Keratinocyte (primary cell): ENCODE measurements around the gene SLAMF1. TPM values are rescaled to one million over a fixed set of nuclear protein-coding genes. Genes with fewer than 3 reads are reported as not detected.
"Not testable (repeated sequence)": the region's sequence is repeated elsewhere in the genome, so short reads cannot be mapped to it uniquely, and the experiment has no call there.

Source experiments
- DNase-seq: peaks from one replicate; pipeline ENCODE4 v3.0.0-alpha.2; 2011; ENCODE audit warnings: low read depth, missing footprints, low spot score
- FAIRE-seq: peaks from 2 replicates; lab custom pipeline; 2011; peaks lifted over from hg19 to GRCh38; lab: Jason Lieb, UNC
- H2AFZ ChIP-seq: 2 replicates; pipeline ENCODE4 v1.6.0; 2012; ENCODE audit warnings: low read length, control low read depth, inconsistent platforms; ENCODE audit not compliant: control insufficient read depth
- H3K27ac ChIP-seq: 2 replicates; pipeline ENCODE4 v1.5.1; 2011; ENCODE audit warnings: low read length; ENCODE audit not compliant: control insufficient read depth, insufficient read depth
- H3K27me3 ChIP-seq: 3 replicates; pipeline ENCODE4 v1.6.0; 2011; ENCODE audit warnings: low read length; ENCODE audit not compliant: control insufficient read depth, insufficient read depth; ENCODE audit errors: extremely low read depth
- H3K36me3 ChIP-seq, 2 experiments: 2 replicates in 1 of 2; 3 replicates in 1 of 2; pipeline ENCODE4 v1.5.1; 2011; ENCODE audit warnings: low read length in 2 of 2, mild to moderate bottlenecking in 1 of 2; ENCODE audit not compliant: control insufficient read depth in 2 of 2, insufficient read depth in 2 of 2; ENCODE audit errors: extremely low read depth in 1 of 2
- H3K4me1 ChIP-seq: 3 replicates; pipeline ENCODE4 v1.5.1; 2011; ENCODE audit warnings: low read length; ENCODE audit not compliant: control insufficient read depth, insufficient read depth; ENCODE audit errors: extremely low read depth
- H3K4me2 ChIP-seq: 3 replicates; pipeline ENCODE4 v1.6.0; 2011; ENCODE audit warnings: low read depth, low read length; ENCODE audit not compliant: control insufficient read depth, insufficient read depth; ENCODE audit errors: extremely low read depth
- H3K4me3 ChIP-seq, 3 experiments: fragments of 200-600 bp in 1 of 3; sonication (generic) in 1 of 3; 2 replicates in 2 of 3; 3 replicates in 1 of 3; pipeline ENCODE4 v1.5.1; 2011 to 2016; ENCODE audit warnings: low read length in 3 of 3, mild to moderate bottlenecking in 3 of 3, control low read depth in 2 of 3, inconsistent platforms in 1 of 3, low read depth in 1 of 3, mixed read lengths in 1 of 3, mixed run types in 1 of 3, moderate library complexity in 1 of 3; ENCODE audit not compliant: control insufficient read depth in 2 of 3, insufficient read depth in 2 of 3; ENCODE audit errors: extremely low read depth in 1 of 3
- H3K79me2 ChIP-seq: 2 replicates; pipeline ENCODE4 v1.6.0; 2012; ENCODE audit warnings: low read length; ENCODE audit not compliant: control insufficient read depth, insufficient read depth
- H3K9ac ChIP-seq: 3 replicates; pipeline ENCODE4 v1.6.0; 2011; ENCODE audit warnings: low read length; ENCODE audit not compliant: control insufficient read depth, insufficient read depth; ENCODE audit errors: extremely low read depth
- H3K9me1 ChIP-seq: 3 replicates; pipeline ENCODE4 v1.6.0; 2011; ENCODE audit warnings: low read length; ENCODE audit not compliant: control insufficient read depth, insufficient read depth; ENCODE audit errors: extremely low read depth
- H3K9me3 ChIP-seq: 2 replicates; pipeline ENCODE4 v1.5.1; 2012; ENCODE audit warnings: low read depth, low read length; ENCODE audit not compliant: control insufficient read depth
- H4K20me1 ChIP-seq: 3 replicates; pipeline ENCODE4 v1.6.0; 2011; ENCODE audit warnings: low read length; ENCODE audit not compliant: control insufficient read depth, insufficient read depth; ENCODE audit errors: extremely low read depth
- EZH2 ChIP-seq: IDR thresholded peaks from one replicate; pipeline ENCODE4 v1.6.1; 2012; ENCODE audit warnings: inconsistent platforms, mild to moderate bottlenecking, low read length, moderate library complexity
- dilution Hi-C: fragments of 300-500 bp; cut with MboI; formaldehyde crosslinking; loops from one replicate; pipeline ENCODE4 v1.7.0; 2020; ENCODE audit warnings: low sequenced_read_pairs; ENCODE audit not compliant: extremely low pct_ligation_motif_present
- polyA minus RNA-seq, 3 experiments: library from RNA; depleted of rRNA, polyadenylated mRNA; stranded (reverse); fragments of >200 nt; gene quantifications; 1 replicate in 1 of 3; 2 replicates in 1 of 3; 3 replicates in 1 of 3; pipeline ENCODE4 v1.2.3, GENCODE V29; 2011
- polyA plus RNA-seq, 5 experiments: library from polyadenylated mRNA; depleted of rRNA in 3 of 5; stranded (reverse) in 3 of 5; stranded (forward) in 1 of 5; unstranded in 1 of 5; fragments of >200 nt; gene quantifications; 1 replicate in 1 of 5; 2 replicates in 3 of 5; 3 replicates in 1 of 5; pipeline versions ENCODE4 v1.2.1 to v1.2.3, GENCODE V29; 2011 to 2012; ENCODE audit warnings: missing spikeins in 2 of 5, low read depth in 1 of 5, low replicate concordance in 1 of 5
- TF ChIP-seq, protein P1 (sequence below), 3 experiments: IDR thresholded peaks in 1 of 3; conservative IDR thresholded peaks in 1 of 3; optimal IDR thresholded peaks in 1 of 3; 2 replicates in 2 of 3; 3 replicates in 1 of 3; pipeline versions ENCODE3 to v1.5.1; 2011; ENCODE audit warnings: low read length in 3 of 3, mild to moderate bottlenecking in 3 of 3, moderate library complexity in 2 of 3, control low read depth in 1 of 3, inconsistent platforms in 1 of 3; ENCODE audit not compliant: insufficient read depth in 2 of 3; ENCODE audit errors: extremely low read depth in 1 of 3

Gene SLAMF1
- polyA plus RNA-seq (0.06 TPM in 1 of 3 replicates, not detected in the others), polyA minus RNA-seq (not detected in 3 replicates)
- polyA plus RNA-seq (2011; ENCODE audit: low read depth) = not detected
- polyA plus RNA-seq (2011; cell fraction: cytosol; rRNA removed) = not detected in 2 replicates
- polyA plus RNA-seq (2011; cell fraction: nucleus; rRNA removed) = not detected in 2 replicates
- polyA plus RNA-seq (2012; ENCODE audit: low replicate concordance) = not detected in 2 replicates
- not detected for polyA minus RNA-seq (2011; cell fraction: cytosol; rRNA and poly(A)+ RNA removed)
- polyA minus RNA-seq (2011; cell fraction: nucleus; rRNA and poly(A)+ RNA removed) = not detected in 2 replicates

DNA sequence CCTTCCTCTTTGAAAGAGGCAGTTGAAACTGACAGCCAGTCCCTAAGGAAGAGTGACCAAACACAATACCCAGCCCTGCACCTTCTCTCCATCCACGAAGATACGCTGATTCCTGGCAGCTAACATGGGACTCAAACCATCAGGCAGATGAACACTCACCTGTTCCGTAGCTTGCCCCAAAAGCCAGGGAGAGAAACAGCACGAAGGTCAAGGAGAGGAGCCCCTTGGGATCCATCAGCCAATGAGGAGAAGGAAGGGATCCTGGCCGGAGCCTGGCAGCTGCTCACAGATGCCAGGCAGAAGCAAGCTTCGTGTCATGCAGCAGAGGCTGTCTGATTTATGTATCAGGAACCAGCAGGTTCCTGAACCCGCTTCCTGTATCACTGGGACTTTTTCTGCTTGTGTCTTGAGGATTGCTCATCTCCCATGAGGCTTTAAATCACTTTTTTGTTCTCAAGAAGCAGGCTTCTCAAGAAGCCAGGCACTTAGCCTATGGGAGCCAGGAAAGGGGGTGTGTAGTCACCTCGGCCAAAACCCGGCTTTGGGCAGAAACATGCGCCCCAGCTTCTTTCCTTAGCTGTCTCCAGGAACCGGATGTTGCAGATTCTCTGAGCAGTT lies at the start of gene SLAMF1:
SLAMF1 (minus strand) TSS at position 334 of the 618 bp plus-strand sequence; CDS start at position 235, 99 bp downstream.
- no peaks in the 10 kb centered on the region for H3K4me1 ChIP-seq
- no peak for DNase-seq
- H3K79me2 ChIP-seq = no peaks in the 10 kb centered on the region
- H4K20me1 ChIP-seq = no peaks in the 10 kb centered on the region
- no peak within 1 kb of the TSS for H2AFZ ChIP-seq
- TF ChIP-seq EZH2 = no peak
- no peak within 1 kb of the TSS for H3K4me2 ChIP-seq
- H3K9me1 ChIP-seq = no peaks in the 10 kb centered on the region
- no peak within 1 kb of the TSS for H3K27ac ChIP-seq
- H3K9me3 ChIP-seq = no peaks in the 10 kb centered on the region
- H3K4me3 ChIP-seq = no peak within 1 kb of the TSS
- no peaks in the 10 kb centered on the region for H3K27me3 ChIP-seq
- FAIRE-seq = no peak
- dilution Hi-C loops = no loop called here
- no peak within 1 kb of the TSS for H3K9ac ChIP-seq
- H3K36me3 ChIP-seq = no peaks in the 10 kb centered on the region

DNA sequence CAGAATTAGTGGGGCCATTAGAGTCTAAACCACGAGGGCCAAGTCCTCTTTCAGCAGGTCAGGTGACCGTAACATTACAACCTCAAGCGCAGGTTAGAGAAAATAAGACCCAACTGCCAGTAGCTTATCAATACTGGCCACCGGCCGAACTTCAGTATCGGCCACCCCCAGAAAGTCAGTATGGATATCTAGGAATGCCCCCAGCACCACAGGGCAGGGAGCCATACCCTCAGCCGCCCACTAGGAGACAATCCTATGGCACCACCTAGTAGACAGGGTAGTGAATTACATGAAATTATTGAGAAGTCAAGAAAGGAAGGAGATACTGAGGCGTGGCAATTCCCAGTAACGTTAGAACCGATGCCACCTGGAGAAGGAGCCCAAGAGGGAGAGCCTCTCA lies 45.5 kb upstream of the SLAMF1 start:
- dilution Hi-C loops, FAIRE-seq, H4K20me1 ChIP-seq, H3K27ac ChIP-seq, H3K4me3 ChIP-seq, H3K4me2 ChIP-seq, H3K79me2 ChIP-seq, H3K36me3 ChIP-seq, H3K9me1 ChIP-seq, DNase-seq, H3K4me1 ChIP-seq, H3K9ac ChIP-seq, H2AFZ ChIP-seq, H3K27me3 ChIP-seq, H3K9me3 ChIP-seq: not testable (repeated sequence)
- TF ChIP-seq, protein P1, sequence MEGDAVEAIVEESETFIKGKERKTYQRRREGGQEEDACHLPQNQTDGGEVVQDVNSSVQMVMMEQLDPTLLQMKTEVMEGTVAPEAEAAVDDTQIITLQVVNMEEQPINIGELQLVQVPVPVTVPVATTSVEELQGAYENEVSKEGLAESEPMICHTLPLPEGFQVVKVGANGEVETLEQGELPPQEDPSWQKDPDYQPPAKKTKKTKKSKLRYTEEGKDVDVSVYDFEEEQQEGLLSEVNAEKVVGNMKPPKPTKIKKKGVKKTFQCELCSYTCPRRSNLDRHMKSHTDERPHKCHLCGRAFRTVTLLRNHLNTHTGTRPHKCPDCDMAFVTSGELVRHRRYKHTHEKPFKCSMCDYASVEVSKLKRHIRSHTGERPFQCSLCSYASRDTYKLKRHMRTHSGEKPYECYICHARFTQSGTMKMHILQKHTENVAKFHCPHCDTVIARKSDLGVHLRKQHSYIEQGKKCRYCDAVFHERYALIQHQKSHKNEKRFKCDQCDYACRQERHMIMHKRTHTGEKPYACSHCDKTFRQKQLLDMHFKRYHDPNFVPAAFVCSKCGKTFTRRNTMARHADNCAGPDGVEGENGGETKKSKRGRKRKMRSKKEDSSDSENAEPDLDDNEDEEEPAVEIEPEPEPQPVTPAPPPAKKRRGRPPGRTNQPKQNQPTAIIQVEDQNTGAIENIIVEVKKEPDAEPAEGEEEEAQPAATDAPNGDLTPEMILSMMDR (optimal IDR thresholded peaks at IDR 0.05 in 1 of 3, IDR thresholded peaks at IDR 0.05 in 1 of 3, conservative IDR thresholded peaks at IDR 0.05 in 1 of 3; ENCODE audit: extremely low read depth in 1 of 3, insufficient read depth in 2 of 3, low read length in 3 of 3) = peak in 2 of 3 experiments; percentile 17 to 20
